ENCODE data around the gene RGL4.

DNA sequence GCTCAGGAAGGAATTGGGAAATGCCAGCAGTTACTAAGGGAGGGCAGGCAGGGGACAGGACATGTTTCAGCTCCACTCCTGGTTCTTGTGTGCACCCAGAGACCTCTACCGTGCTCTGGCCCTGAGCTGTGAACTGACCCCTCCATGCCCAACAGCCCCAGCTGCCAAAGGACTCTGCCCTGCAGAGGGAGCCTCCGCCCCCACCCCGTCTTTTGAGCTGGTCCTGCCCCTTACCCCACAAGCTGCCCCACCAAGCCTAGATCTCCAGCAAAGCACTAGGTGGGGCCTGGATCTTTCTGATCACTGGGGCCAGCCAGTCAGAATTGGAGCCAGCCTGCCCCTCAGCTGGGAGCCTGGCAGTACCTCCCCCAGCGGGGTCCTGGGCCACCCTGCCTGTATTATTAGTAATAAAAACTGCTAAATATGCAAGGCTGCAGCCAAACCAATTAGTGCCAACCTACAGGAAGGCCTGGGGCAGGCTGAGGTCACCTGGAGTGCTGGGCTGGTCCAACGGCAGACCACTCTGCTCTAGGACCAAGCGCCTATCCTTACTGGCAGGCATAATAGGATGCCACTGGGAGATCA is 34.8 kb upstream of the RGL4 start:
- TF ChIP-seq EZH2 (IDR thresholded peaks at IDR 0.05) (no peak), POLR2AphosphoS5 (IDR thresholded peaks at IDR 0.05; ENCODE audit: borderline replicate concordance, low read depth, low read length) (no peak)
